Measurements from ENCODE around the gene KCNF1.

KCNF1 gene

DNA sequence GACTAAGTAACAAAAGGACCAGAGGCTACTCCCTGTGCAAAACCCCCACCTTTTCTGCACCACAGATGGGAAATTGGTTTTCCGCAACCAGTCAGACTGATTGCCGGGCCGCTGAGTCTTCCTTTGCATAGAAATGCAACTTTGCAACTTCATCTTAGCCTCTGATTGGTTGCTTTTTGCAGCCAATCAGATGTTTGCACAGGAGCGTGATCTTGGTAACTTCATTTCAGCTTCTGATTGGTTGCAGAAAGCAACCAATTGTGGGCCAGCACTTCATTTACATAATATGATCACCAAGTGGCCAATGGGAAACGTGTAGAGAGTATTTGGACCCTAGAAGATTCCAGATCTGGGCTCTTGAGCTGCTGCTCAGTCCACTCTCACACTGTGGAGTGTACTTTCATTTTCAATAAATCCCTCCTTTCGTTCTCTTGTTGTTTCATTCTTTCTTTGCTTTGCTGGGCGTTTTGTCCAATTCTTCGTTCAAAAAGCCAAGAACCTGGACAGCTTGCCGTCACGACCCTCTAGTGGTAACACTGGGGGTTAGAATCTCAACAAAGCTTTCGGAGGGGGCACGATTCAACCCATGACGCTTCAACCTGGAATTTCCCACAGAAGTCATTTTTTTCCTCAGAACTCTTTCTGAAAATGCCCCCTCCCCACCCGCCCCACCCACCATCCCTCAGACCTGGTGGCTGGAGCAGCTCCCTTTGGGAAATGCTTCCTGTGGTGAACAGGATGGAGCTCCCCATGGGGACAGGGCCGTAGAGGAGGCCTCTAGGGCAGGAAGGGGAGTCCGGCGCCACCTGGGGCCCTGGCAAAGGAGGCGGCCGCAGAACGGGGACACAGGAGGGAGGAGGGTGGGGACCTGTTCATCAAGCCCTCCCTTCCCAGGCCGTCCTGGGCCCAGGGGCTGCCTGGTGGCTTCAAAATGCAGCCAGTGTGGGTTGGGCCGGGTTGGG lies 31.8 kb upstream of the KCNF1 start:
- no peak for DNase-seq (ENCODE audit: low read depth)

DNA sequence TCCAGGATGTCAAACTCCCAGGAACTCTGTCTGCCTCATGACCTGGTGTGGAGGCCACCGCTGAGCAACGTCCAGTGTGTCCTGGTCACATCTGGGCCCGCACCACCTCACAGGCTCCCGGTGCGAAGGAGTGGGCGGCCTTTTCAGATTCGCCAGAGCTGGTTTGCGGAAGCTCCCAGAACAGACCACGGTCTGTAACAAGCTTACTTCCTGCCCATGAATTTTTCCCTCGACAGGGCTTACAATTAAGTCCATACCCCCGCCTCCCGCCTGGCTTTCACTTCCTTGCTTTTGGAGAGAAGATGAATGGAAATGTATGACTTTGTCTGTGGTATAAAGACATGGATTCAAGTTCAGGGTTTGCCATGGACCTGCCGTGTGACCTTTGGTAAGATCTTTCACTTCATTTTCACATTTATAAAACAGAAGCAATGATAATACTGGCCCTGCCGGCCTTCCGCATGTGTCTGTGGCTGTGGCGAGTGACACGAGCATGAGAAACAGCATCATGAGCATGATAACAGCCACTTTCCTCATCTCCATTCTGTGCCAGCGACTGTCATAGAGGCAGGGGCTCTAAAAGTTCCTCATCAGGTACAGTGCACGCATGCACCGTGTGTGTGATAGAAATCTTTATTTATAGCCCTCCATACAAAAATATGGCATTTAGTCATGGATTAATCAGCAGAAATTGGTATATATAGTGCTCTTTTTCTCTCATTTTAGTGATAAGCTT lies 31.0 kb upstream of the KCNF1 start:
- DNase-seq (ENCODE audit: low read depth) = no peak

DNA sequence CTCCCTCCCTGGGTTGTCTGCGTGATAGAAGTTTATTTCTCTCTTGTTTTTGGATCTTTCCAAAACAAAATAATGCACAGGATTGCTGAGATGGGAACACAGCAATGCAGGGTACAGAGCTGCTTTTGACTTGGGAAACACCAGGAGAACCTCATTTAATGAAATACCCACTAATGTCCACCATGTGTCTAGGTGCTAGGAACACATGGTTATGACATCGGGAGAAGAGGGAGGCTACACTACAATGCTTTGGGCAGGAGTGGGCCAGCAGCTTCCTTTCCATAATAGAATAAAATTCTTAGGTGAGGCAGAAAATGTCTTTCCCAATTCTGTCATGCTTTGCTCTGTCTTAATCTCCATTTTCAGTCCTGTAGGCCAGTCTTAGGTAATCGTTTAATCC lies 29.2 kb upstream of the KCNF1 start:
- no peak for DNase-seq (ENCODE audit: low read depth)

DNA sequence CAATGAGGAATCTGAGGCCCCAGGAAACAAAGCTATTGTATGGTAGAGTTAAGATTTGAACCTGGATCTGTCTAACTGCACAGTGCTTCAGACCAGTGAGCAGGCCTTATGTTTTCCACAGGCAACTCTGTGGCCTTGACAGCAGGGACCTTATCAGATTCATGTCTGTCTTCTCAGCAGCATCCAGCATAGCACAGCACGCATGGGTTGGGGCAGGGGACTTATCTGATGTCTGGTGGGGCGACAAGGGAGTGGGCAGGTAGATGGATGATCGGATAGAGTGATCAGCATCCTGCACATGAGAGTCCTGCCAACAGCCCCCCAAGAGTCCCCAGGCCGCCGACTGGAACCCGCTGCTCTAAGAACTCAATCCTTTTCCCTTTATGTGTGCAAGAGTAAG lies 28.7 kb upstream of the KCNF1 start:
- DNase-seq (ENCODE audit: low read depth) = no peak

DNA sequence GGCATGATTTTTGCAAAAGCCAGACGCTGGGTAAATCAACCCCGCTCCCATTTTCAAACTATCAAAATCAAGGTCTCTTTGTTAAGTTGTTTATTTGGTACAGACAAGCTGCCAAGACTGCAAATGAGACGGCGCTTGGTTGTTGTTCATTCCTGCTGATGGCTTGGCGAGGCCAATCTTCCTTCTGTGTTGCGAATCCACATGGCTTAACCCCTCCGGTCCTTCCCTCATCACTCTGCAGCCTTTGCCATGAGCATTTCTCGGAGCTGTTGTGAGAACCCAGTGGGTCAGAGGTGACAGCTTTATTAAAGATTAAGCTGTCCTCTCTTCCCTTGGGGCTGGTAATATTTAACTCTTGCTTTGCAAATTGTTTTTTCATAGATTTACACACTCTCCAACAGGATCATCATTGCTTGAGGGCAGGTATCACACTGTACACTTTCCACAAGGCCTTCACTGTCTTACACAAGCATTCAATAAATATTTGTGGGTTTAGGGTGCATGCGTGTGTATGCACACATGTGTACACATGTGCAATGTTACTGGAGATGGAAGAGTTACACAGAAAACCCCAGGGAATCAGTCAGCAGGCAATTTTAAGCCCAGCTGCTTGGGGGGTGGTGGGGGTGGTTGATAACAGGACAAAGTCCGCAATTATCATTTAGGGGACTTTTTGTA lies 27.8 kb upstream of the KCNF1 start:
- no peak for DNase-seq (ENCODE audit: low read depth)

DNA sequence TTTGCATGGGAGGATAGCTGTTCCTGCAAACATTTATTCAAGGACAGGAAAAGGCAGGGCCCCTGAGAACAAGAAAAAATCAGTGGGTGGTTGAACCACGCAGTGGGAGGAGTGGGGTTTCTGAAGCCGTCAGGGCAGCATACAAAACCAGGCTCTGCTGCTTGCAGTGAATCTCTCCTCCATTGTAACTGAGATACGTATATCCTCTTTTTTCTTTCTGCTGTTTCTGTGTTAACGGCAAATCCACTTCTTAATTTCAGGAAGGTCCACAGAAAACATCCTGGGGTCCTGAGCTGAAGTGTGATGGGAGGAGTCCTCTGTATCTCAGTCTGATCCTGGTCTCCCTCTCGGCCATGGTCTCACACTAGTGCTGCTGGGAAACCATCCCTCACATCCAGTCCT lies 27.2 kb upstream of the KCNF1 start:
- no peak for DNase-seq (ENCODE audit: low read depth)

DNA sequence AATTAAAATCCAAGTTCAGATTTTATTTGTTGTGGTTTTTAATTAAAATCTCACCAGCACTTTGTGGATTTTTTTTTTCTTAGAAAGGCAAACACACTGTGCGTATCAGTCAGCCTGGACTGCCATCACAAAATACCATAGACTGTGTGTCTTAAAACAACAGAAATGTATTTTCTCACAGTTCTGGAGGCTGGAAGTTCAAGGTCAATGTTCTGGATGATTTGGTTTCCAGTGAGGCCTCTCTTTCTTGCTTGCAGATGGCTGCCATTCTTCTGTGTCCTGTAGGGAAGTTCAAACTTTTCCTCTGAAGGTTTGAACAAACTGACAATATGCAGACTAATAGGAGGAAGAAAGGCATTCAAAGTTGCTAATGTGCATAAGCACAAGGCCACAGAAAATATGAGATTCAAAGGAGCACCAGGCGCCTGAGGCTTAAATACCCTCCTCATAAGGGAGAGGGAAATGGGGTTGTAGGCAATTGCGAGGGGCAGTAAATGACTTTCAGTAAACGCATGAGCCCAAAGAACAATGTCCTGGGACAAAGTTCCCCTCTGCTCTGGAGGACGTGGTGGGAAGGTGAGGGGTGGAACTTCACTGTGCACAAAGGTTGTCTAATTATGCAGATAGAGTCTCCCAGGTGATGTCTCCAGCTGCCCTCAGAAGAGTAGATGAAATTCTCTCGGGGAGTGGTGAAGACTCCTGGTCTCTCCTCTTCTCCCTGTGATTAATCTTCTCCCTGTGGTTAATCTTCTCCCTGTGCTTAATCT lies 26.5 kb upstream of the KCNF1 start:
- DNase-seq (ENCODE audit: low read depth) = no peak

DNA sequence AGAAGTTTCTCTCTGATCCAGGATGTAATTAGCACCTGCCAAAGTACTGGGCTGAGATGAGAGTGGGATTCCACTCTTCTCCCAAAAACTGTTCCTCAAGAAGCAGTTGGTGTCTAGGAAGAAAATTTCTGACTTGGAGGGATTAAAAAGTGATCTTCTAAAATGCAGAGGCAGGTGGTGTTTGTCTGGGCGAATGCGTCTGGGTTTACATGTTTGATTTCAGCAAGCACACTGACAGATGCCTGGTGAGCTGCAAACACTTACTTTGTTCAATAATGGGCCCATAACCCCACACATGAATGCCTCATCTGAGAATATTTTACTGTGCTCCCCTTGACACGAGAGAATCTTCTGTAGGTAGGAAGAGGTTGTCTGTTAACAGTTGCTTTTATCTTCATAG lies 24.3 kb upstream of the KCNF1 start:
- DNase-seq (ENCODE audit: low read depth) = no peak

DNA sequence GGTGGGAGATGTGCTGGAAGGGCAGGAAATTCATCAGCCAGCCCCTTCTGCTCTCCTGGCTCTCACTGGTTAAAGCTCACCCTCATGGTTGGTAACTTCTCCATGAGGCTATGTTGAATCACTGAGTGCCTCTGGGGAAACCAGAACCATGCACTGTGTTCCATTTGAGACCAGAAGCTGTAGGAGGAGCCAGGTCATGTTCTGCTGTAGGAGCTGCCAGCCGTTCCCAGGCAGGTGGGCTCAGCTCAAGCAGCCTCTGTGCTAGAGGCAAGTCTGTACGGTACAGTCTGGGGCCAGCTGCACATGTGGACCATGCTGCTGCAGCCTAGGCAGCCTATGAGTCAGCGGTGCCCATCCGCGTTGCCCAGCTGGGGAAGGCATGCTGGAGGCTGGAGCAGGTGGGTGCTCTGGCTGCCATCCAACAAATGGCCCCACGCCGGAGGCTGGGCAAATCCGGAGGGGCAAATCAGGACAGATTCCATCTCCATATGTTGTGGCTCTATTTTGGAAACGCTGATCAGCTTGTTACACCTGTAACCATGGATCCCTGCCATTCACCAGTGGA lies 22.0 kb upstream of the KCNF1 start:
- no peak for DNase-seq (ENCODE audit: low read depth)

DNA sequence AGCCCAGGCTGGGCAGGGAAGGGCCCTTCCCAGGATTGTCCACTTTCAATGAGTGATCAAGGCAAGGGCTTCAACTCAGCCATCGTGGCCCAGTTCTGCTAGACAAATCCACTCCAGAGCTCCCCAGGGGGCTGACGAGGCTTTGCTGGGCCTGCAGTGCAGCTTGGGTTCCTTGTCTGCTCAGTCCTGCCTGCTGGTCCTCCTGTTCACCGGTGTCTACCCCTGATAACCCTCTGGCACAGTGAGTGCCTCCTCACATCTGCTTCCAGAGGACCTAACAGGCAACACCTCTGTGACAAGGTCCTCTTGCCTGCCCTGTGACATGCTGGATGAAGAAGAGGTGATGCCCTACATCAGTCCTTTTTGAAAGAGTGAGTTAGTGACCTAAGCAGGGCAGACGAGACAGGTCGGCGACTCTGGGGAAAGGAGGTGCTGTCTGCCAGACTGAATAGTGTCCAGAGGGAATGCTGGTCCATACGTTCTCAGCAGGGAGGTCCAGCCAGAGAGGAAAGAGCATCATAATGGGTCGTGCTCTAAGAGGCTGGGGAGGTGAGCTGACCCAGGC lies 20.9 kb upstream of the KCNF1 start:
- DNase-seq (ENCODE audit: low read depth) = no peak

DNA sequence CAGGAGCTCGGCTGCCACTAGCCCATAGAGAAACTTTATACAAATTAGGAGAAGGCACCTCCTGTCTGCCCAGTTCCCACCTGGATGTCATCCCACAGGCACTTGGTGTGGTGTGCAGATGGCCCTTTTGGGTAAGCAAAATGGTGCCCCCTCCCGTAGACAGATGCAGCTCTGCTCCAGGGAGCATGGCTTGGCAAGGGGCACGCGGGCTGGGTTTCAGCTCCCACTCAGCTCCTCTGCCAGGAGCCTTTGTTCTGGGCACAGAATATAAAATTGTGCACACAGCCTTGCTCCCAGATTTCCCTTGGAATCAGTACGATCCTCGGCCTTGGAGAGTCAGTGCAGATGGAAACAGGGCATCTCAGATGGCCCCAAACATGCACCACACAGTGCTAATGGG lies 20.3 kb upstream of the KCNF1 start:
- no peak for DNase-seq (ENCODE audit: low read depth)

DNA sequence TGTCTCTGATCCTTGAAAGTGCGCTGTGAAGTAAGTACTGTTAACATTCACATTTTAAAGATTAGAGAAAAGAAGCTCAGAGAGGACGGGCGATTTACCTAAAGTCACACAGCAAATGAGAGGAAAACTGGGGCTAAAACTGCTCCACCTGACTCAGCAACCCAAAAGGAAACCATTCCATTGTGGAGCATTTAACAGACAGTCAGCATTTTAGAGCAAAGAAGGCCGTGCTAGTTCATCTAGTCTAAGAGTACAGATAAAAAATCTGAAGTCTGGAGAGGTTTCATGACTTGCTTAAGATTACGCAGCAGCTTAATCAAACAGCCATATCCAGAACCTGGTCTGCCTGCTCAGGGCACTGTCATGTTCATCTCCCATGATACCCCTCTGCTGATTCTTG lies 19.9 kb upstream of the KCNF1 start:
- no peak for DNase-seq (ENCODE audit: low read depth)

DNA sequence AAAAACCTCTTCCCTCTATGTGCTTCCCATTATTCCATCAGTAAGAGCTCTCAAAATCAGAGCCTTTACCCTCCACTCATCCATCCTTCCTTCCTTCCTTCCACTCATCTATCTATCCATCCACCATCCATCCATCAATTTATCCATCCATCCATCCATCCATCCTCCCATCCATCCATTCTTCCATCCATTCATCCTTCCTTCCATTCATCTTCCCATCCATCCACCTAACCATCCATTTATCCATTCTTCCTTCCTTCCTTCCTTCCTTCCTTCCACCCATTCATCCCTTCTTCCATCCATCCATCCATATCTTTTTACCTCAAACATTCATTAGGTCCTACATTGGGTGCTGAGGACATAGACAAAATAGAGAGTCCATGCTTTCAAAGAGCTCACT lies 19.4 kb upstream of the KCNF1 start:
- DNase-seq (ENCODE audit: low read depth) = no peak

DNA sequence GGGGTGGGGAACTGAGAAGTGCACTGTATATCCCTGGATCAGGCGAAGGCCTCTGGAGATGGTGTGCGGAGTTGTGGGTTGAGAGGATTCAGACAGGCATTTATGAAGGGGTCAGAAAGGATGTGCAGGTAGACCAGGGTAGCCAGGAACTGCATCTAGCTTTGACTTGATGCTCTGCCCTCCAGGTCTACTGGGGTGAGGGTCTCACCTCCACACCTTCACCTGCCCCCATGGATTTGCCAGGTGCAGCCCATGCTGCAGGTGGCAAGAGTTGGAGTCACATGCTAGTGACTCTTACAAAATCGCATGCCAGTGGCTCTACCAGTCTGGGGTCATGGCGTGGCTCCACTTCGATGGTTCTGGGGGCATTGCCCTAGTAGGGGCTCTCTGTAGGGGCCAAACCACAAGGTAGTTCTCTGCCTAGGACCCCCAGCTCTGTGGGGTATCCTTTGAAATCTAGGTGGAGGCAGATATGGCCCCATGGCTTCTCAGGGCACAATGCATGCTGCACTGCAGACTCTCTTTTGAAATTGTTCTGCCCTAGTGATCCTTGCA lies 18.9 kb upstream of the KCNF1 start:
- no peak for DNase-seq (ENCODE audit: low read depth)

DNA sequence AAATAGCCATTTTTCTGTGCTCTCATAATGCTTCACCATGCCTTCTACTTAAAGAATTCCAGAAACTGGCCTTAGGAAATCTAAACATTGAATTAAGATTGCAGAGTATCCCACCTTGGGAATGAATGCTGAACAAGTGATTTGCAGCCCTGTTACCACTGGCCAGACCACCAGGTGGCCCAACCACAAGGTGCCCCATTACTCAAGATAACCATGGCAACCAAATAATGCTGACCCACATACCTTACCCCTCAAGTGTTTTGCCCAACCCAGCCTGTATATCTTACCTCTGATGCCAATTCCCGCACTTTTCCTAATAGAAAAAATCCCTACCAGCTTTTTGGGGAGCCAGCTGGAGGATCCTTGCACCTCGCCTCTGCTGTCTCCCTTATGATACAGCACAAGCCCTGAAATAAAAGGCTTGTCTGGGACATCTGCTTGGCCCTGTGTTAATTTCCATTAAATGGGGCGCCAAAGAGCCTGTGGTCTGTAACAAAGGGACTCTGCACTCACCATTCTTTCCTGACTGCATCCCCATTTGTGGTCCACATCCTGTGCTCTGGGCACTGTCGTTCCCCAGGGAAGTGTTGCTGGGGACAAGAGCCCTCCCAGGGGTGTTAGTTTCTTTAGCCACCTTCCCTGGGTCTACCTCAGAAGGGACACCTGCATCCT lies 17.3 kb upstream of the KCNF1 start:
- DNase-seq (ENCODE audit: low read depth) = no peak

DNA sequence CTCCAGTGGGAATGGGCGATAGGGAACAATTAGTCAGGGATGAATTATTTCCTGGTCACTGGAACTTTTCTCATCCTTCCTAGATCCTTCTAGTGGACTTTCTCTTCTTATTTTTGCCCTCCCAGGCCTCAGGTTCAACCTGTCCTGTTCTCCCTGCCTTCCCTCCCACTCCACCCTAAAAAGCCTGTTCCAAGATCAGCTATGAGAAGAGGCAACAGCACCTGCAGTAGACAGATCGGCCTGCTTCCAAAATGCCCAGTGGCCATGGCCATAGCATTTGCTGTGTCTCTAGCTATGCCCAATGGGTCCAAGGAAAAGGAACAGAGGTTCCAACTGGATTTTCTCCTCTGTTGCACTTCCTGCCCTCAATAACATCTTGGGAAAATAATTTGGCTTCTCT lies 16.5 kb upstream of the KCNF1 start:
- DNase-seq (ENCODE audit: low read depth) = no peak

DNA sequence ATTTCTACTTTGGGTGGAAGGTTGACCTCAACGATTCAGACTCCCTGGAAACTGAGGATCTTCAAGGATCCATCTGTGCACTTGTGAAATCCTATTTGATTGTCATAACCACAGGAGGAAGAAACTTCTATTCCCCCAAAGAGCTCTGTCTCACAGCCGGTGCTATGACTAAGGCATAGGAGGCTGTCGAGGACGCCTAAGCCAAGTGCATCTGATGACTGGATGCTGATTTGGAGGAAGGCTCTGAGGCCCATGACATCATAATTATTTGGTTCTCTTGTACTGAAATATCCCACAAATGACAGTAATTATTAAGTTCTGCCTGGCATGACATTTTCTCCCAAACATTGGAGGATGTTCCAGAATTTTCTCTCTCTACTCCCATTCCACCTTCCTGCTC lies 13.8 kb upstream of the KCNF1 start:
- DNase-seq (ENCODE audit: low read depth) = no peak

DNA sequence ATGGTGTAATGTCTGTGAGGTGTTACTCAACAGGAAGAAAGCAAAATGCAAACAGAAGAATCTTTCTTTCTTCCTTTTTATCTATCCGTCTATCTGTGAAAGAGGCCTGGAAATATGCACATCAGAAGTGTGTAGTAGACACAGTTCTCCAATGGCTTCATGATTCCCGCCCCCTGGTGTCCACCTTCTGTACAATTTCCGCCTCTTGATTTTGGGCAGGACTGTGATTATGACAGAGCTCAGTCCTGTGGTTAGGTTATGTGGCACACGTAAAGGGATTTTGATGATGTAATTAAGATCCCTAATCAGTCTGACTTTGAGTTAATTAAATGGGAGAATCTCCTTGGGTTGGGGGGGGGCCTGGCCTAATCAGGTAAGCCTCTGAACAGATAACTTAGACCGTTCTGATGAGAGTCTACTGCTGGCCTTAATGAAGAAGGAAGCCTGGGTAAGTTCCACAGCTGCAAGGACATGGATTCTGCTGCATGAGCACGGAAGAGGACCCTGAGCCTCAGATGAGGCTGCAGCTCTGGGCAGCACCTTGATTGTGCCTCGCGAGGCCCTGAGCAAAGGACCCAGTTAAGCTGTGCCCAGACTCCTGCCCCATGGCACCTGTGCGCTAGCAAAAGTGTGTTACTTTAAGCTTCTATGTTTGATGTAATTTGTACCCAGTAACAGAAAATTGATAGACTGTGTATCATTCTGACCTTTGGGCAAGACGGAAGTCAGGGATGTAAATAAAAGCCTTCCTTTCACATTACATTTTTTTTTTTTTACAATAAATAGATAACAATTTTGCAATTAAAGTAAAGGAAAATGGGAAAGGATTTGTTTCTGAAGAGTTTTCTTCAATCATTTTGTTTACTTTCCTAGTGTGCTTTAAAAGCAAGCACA lies 11.3 kb upstream of the KCNF1 start:
- DNase-seq (ENCODE audit: low read depth) = no peak

DNA sequence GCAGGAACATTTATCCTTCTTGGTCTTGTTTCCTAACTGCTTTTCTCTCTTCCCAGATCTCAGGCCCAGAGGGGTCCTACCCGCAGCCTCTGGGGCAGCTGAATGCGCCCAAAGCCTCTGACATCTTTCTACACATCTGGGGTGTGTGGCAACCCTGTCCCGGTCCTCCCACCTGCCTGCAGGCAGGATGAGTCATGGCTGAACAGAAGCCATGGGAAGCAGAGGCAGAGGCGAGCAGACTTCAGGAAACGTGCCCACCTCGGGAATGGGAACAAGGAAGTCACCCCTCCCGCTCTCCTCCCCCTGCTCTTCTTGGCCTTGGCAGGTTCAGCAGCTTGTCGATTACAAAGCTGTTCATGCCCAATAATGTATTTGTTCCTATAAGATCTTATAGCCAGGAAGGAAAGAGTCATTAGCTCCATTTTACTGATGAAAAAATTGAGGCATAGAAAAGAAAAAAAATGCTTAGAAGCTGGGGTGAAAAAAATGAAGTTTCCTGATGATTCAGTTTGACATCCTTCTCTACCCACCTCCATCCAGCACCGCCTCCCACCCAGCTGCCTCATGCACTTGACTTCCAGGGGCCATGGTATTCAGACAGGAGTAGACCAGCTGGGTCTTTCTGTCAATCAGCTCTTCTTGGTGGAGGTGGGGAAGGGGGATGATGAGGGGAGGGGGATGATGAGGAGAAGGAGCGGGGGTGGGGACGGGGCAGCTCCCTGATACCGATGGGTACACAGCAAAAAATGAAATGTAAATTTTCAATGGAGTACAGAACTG lies 10.4 kb upstream of the KCNF1 start:
- no peak for DNase-seq (ENCODE audit: low read depth)
